A549 (cell line): ENCODE data around the gene BCL2L11. TPM values are rescaled to one million over a fixed set of nuclear protein-coding genes. Genes with fewer than 3 reads are reported as not detected.
A peak's percentile ranks its signal among the peaks of the same experiment; 100 is the strongest.

Experiments
- ATAC-seq, 2 experiments: fragments of 200-7000 bp in 1 of 2; fragments of >200 bp in 1 of 2; cut with Nextera tagmentation in 1 of 2; cut with Tn5 transposase in 1 of 2; 3 replicates each; pipeline versions ENCODE4 v1.8.0 to v1.9.1; 2018 to 2020; ENCODE audit warnings: mild to moderate bottlenecking in 1 of 2, moderate library complexity in 1 of 2
- CTCF ChIA-PET: fragments of 300-600 bp; sonication (Branson Sonifier 250); formaldehyde crosslinking; extraction: SDS; loops from one replicate; lab custom pipeline; 2021; ENCODE audit warnings: antibody characterized with exemption, inconsistent platforms; lab: Yijun Ruan, JAX
- POLR2A ChIA-PET: fragments of 350-600 bp; formaldehyde crosslinking; extraction: SDS; loops from one replicate; lab custom pipeline; 2021; ENCODE audit warnings: antibody characterized with exemption, inconsistent platforms; lab: Yijun Ruan, JAX
- DNase-seq, 2 experiments: peaks; one replicate each; pipeline versions ENCODE4 v3.0.0 to v3.0.0-alpha.2; 2011 to 2016; ENCODE audit warnings: low read depth in 1 of 2, low spot score in 1 of 2
- FAIRE-seq: peaks from 2 replicates; lab custom pipeline; 2011; peaks lifted over from hg19 to GRCh38; lab: Jason Lieb, UNC
- H3K27ac ChIP-seq, 2 experiments: fragments of >200 bp; sonication (Bioruptor Twin); formaldehyde crosslinking; 3 replicates each; pipeline ENCODE4 v1.5.1; 2016 to 2017
- H3K4me1 ChIP-seq: fragments of >200 bp; sonication (Bioruptor Twin); formaldehyde crosslinking; 3 replicates; pipeline ENCODE4 v1.6.1; 2016
- H3K4me2 ChIP-seq: fragments of >200 bp; sonication (Bioruptor Twin); formaldehyde crosslinking; 3 replicates; pipeline ENCODE4 v1.6.1; 2016
- H3K4me3 ChIP-seq: fragments of >200 bp; sonication (Bioruptor Twin); formaldehyde crosslinking; 3 replicates; pipeline ENCODE4 v1.5.1; 2016
- H3K9me3 ChIP-seq: fragments of >200 bp; sonication (Bioruptor Twin); formaldehyde crosslinking; 3 replicates; pipeline ENCODE4 v1.6.1; 2016
- CHD2 ChIP-seq: fragments of 150-350 bp; IDR thresholded peaks from 2 replicates; pipeline ENCODE4 v1.6.1; 2014; ENCODE audit warnings: low read length; ENCODE audit not compliant: partially characterized antibody
- CHD4 ChIP-seq: fragments of 200-600 bp; sonication (generic); IDR thresholded peaks from 2 replicates; pipeline ENCODE4 v1.6.1; 2016; ENCODE audit warnings: antibody characterized with exemption, mild to moderate bottlenecking, borderline replicate concordance
- FOXS1 ChIP-seq: fragments of 250-450 bp; sonication (Bioruptor Pico); IDR thresholded peaks from 2 replicates; pipeline ENCODE4 v1.5.0; 2020; ENCODE audit warnings: mild to moderate bottlenecking, moderate library complexity
- JUNB ChIP-seq: fragments of >200 bp; sonication (Bioruptor Twin); formaldehyde crosslinking; IDR thresholded peaks from 2 replicates; pipeline ENCODE4 v1.6.1; 2016
- MAFK ChIP-seq: fragments of 450-650 bp; IDR thresholded peaks from 2 replicates; pipeline ENCODE4 v1.6.1; 2014; ENCODE audit not compliant: partially characterized antibody
- MYC ChIP-seq: IDR thresholded peaks from 2 replicates; pipeline ENCODE4 v1.6.1; 2012; ENCODE audit warnings: mild to moderate bottlenecking, inconsistent platforms, low read length, improper control_type of control experiment, borderline replicate concordance
- NFE2L2 ChIP-seq: fragments of 150-350 bp; conservative IDR thresholded peaks from 2 replicates; pipeline ENCODE4 v1.6.1; 2014; ENCODE audit warnings: low read length
- SMC3 ChIP-seq: fragments of >200 bp; sonication (Bioruptor Twin); formaldehyde crosslinking; IDR thresholded peaks from 3 replicates; pipeline ENCODE4 v1.6.1; 2018; ENCODE audit warnings: inconsistent platforms
- TP53 ChIP-seq: fragments of 250-450 bp; sonication (Bioruptor Pico); IDR thresholded peaks from 2 replicates; pipeline ENCODE4 v1.5.0; 2021; ENCODE audit warnings: mild to moderate bottlenecking, moderate library complexity
- WGBS: methylation state at CpG from one replicate; pipeline ENCODE4 v1.1.6; 2017; ENCODE audit errors: missing lambda C conversion rate; 5-methylcytosine and 5-hydroxymethylcytosine counted together
- polyA plus RNA-seq, 4 experiments: library from polyadenylated mRNA; depleted of rRNA in 3 of 4; stranded (reverse); fragments of >200 nt; fragmentation: RNase III in 1 of 4; extraction: RNeasy Plus Mini Kit Qiagen cat#74134 plus additional on column Dnase treatment in 1 of 4; gene quantifications; 2 replicates in 3 of 4; 3 replicates in 1 of 4; pipeline ENCODE4 v1.2.3, GENCODE V29; 2011 to 2017
- TF ChIP-seq, protein P1 (sequence below): IDR thresholded peaks from 2 replicates; pipeline ENCODE4 v1.6.1; 2012
- TF ChIP-seq, protein P2 (sequence below): IDR thresholded peaks from 2 replicates; pipeline ENCODE4 v1.6.1; 2012
- TF ChIP-seq, protein P3 (sequence below): fragments of 250-450 bp; sonication (Bioruptor Pico); IDR thresholded peaks from 2 replicates; pipeline ENCODE4 v1.5.0; 2021; ENCODE audit warnings: mild to moderate bottlenecking, moderate library complexity, borderline replicate concordance

BCL2L11 gene
- polyA plus RNA-seq, 2 of the 4 experiments (the other 2 are of a cell fraction): 7.4 to 14.5 TPM

DNA sequence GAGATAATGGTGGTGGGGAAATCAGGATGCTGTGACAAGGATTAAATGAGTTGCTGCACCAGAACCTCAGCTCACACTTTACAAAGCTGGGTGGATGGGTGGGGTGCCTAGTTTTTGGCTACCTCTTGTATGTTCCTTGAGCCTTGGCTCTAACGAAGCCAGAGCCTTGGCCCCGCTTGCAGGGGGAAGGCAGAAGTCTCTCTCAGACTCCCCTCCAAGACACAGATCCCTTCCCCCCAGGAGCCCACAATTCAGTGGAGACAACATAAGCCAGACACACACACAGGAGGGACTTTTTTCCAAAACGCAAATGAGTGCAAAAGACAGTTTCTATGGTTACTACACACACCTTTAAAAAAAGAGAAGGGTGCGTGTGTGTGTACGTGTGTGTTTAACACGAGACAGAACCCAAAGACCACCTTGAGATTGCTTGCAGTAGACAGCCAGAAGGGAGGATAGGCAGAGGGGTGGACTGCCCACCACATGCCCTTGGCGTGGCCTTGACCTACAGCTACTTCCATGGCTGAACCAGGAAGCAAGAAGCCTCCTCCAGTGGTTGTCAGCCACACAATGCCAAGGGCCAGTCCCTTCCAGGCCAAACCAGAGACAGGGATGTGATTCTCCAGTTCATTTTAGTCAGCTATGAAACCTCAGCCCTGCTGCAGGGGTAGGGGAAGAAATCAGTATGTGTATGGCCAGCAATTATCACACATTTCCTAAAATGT is 70.3 kb downstream of the BCL2L11 start:
- WGBS: 89% methylated on average over 7 of the region's 7 CpGs
- TF ChIP-seq, protein P1, sequence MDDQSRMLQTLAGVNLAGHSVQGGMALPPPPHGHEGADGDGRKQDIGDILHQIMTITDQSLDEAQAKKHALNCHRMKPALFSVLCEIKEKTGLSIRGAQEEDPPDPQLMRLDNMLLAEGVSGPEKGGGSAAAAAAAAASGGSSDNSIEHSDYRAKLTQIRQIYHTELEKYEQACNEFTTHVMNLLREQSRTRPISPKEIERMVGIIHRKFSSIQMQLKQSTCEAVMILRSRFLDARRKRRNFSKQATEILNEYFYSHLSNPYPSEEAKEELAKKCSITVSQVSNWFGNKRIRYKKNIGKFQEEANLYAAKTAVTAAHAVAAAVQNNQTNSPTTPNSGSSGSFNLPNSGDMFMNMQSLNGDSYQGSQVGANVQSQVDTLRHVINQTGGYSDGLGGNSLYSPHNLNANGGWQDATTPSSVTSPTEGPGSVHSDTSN: no peak
- TF ChIP-seq CHD2 (no peak), FOXS1 (CRISPR knock-in tag) (no peak), MYC (no peak)
- TF ChIP-seq, protein P2, sequence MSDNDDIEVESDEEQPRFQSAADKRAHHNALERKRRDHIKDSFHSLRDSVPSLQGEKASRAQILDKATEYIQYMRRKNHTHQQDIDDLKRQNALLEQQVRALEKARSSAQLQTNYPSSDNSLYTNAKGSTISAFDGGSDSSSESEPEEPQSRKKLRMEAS: no peak
- TF ChIP-seq, protein P3, sequence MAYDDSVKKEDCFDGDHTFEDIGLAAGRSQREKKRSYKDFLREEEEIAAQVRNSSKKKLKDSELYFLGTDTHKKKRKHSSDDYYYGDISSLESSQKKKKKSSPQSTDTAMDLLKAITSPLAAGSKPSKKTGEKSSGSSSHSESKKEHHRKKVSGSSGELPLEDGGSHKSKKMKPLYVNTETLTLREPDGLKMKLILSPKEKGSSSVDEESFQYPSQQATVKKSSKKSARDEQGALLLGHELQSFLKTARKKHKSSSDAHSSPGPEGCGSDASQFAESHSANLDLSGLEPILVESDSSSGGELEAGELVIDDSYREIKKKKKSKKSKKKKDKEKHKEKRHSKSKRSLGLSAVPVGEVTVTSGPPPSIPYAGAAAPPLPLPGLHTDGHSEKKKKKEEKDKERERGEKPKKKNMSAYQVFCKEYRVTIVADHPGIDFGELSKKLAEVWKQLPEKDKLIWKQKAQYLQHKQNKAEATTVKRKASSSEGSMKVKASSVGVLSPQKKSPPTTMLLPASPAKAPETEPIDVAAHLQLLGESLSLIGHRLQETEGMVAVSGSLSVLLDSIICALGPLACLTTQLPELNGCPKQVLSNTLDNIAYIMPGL (CRISPR knock-in tag): no peak
- Histone ChIP-seq H3K27ac (peak overlapping the region in 1 of 2 experiments; percentile 25; a peak in 1 of 6 replicates), H3K9me3 (no peaks in the 10 kb centered on the region), H3K4me1 (peaks cover 10% of the 10 kb centered on the region), H3K4me2 (no peak overlapping the region), H3K4me3 (no peak overlapping the region)
- FAIRE-seq (no peak), ATAC-seq (no peak), DNase-seq (no peak)
- POLR2A ChIA-PET: no interaction called here
- CTCF ChIA-PET: interaction anchor here (1.1 kb wide), 1 partner anchor 8 kb away, joined by 3 read pairs; no protein-coding TSS in a partner anchor

DNA sequence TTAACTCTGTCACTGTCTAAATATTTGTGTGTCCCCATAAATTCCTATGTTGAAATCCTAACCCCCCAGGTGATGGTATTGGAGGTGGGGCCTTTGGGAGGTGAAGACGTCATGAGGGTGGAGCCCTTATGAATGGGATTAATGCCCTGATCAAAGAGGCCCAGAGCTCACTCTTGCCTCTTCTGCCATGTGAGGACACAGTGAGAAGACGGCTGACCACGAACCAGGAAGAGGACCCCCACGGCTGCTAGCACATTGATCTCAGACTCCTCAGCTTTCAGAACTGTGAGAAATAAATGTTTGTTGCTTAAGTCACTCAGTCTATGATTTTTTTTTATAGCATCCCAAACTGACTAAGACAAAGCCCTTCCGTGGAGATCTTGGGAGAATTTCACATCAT is 71.2 kb downstream of the BCL2L11 start:
- ChIA-PET CTCF (interaction anchor here (1.1 kb wide), 1 partner anchor 9 kb away, joined by 3 read pairs; no protein-coding TSS in a partner anchor), POLR2A (no interaction called here)
- no peak overlapping the region for H3K27ac ChIP-seq
- no peak for ATAC-seq
- TF ChIP-seq TP53 (CRISPR knock-in tag) (no peak), NFE2L2 (no peak), CHD4 (no peak), SMC3 (no peak)
- TF ChIP-seq, protein P1: no peak
- TF ChIP-seq, all 56 proteins: peak for 0
- H3K4me3 ChIP-seq: no peak overlapping the region
- WGBS: 91% methylated on average over 4 of the region's 5 CpGs
- H3K4me2 ChIP-seq: no peak overlapping the region
- H3K9me3 ChIP-seq: no peaks in the 10 kb centered on the region
- DNase-seq: no peak
- FAIRE-seq: no peak
- 0 out of 3 replicates have a peak, but pooled peaks cover 3% of the 10 kb centered on the region for H3K4me1 ChIP-seq

DNA sequence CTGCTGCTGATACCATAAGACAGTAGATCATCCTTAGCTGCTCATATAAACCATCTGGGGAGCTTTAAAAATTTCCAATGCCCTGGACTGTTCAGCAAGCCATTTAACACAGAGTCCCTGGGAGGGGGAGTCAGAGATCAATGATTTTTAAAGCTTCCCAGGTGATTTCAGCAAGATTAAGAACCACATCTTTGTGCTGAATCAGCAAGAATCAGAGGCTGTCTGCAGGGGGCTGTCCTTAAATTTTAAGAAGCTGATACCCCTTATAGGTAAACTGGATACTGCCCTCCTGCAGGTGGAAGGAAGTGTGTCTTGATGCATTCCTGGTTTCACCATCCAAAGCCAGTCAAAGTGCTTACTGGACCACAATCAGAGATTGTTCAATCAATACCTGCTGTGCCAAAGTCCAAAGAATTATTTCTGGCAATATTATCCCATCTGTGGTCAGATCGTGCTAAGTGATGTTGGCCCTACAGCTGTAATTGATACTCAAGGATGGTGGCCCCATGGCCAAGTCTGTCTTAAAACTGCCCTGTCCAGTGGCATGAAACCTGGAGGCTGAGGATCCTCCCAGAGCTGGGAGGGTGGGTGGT is 72.2 kb downstream of the BCL2L11 start:
- FAIRE-seq: no peak
- TF ChIP-seq MAFK (peak; percentile 96), JUNB (no peak)
- Histone ChIP-seq H3K4me3 (no peak overlapping the region), H3K4me2 (no peak overlapping the region), H3K9me3 (no peaks in the 10 kb centered on the region), H3K27ac (no peak overlapping the region), H3K4me1 (0 out of 3 replicates have a peak, but pooled peaks cover 3% of the 10 kb centered on the region)
- ATAC-seq: no peak
- WGBS: 0% methylated on average over 1 of the region's 1 CpG
- CTCF ChIA-PET: interaction anchor here (1.0 kb wide), 1 partner anchor 13 kb away, joined by 4 read pairs; no protein-coding TSS in a partner anchor
- DNase-seq: no peak
- POLR2A ChIA-PET: no interaction called here
